Spleen (tissue), 11 donors: ENCODE measurements around the gene RHO. TPM values are rescaled to one million over a fixed set of nuclear protein-coding genes. Genes with fewer than 3 reads are reported as not detected.

Experiments
- DNase-seq: peaks from one replicate; pipeline ENCODE4 v3.0.0-alpha.2; 2020
- H3K27ac ChIP-seq, 8 donors: fragments of 200-600 bp; sonication (generic) in 7 of 8; 1 replicate in 4 of 8; 2 replicates in 4 of 8; pipeline versions ENCODE4 v1.5.0 to v1.8.0; 2016 to 2021; ENCODE audit warnings: inconsistent platforms in 4 of 8, mild to moderate bottlenecking in 4 of 8, moderate library complexity in 1 of 8
- H3K27me3 ChIP-seq, 7 donors: fragments of 200-600 bp; sonication (generic) in 6 of 7; replicated peaks in 1 of 7; 1 replicate in 4 of 7; 2 replicates in 3 of 7; pipeline versions ENCODE4 v1.5.0 to v1.8.0; 2016 to 2021; ENCODE audit warnings: inconsistent platforms in 3 of 7, mild to moderate bottlenecking in 1 of 7
- H3K36me3 ChIP-seq, 6 donors: fragments of 200-600 bp; sonication (generic) in 5 of 6; 1 replicate in 4 of 6; 2 replicates in 2 of 6; pipeline versions ENCODE4 v1.5.0 to v1.8.0; 2016 to 2021; ENCODE audit warnings: inconsistent platforms in 2 of 6
- H3K4me1 ChIP-seq, 6 donors: fragments of 200-600 bp; sonication (generic) in 5 of 6; 1 replicate in 3 of 6; 2 replicates in 3 of 6; pipeline versions ENCODE4 v1.5.0 to v1.8.0; 2016 to 2021; ENCODE audit warnings: inconsistent platforms in 3 of 6
- H3K4me3 ChIP-seq, 8 donors: fragments of 200-600 bp; sonication (generic) in 7 of 8; 1 replicate in 4 of 8; 2 replicates in 4 of 8; pipeline versions ENCODE4 v1.5.0 to v1.8.0; 2016 to 2021; ENCODE audit warnings: inconsistent platforms in 4 of 8, mild to moderate bottlenecking in 4 of 8, moderate library complexity in 2 of 8
- H3K9me3 ChIP-seq, 8 donors: fragments of 200-600 bp; sonication (generic) in 7 of 8; 1 replicate in 4 of 8; 2 replicates in 4 of 8; pipeline versions ENCODE4 v1.5.0 to v1.8.0; 2016 to 2021; ENCODE audit warnings: inconsistent platforms in 4 of 8
- CTCF ChIP-seq, 11 experiments: fragments of 200-600 bp in 7 of 11; fragments of 450-650 bp in 4 of 11; sonication (generic) in 4 of 11; IDR thresholded peaks in 8 of 11; conservative IDR thresholded peaks in 3 of 11; 1 replicate in 7 of 11; 2 replicates in 4 of 11; pipeline versions ENCODE4 v1.4.0 to v1.8.0; 2016 to 2021; ENCODE audit warnings: antibody characterized with exemption in 11 of 11, inconsistent platforms in 4 of 11, mild to moderate bottlenecking in 1 of 11
- POLR2A ChIP-seq, 3 donors: fragments of 450-650 bp; IDR thresholded peaks; one replicate each; pipeline ENCODE4 v1.5.1; 2017; ENCODE audit warnings: antibody characterized with exemption in 3 of 3, mild to moderate bottlenecking in 1 of 3
- POLR2AphosphoS5 ChIP-seq, 3 donors: sonication (generic); formaldehyde crosslinking; IDR thresholded peaks; one replicate each; pipeline ENCODE4 v1.5.1; 2017; ENCODE audit warnings: antibody characterized with exemption in 3 of 3
- WGBS, 5 donors: extraction: QIAGEN DNeasy Blood & Tissue Kit in 3 of 5; methylation state at CpG; one replicate each; pipeline versions ENCODE4 v1.1.5 to v1.1.7; 2013 to 2018; 5-methylcytosine and 5-hydroxymethylcytosine counted together
- intact Hi-C: fragments of 100-400 bp; cut with DNase I; formaldehyde crosslinking; loops from one replicate; pipeline ENCODE4 v1.15.0; 2023; ENCODE audit warnings: low total_unique reads
- polyA plus RNA-seq, 3 donors: library from polyadenylated mRNA; stranded (reverse); fragments of 200-250 nt; gene quantifications; one replicate each; pipeline ENCODE4 v1.2.1, GENCODE V29; 2013
- total RNA-seq, 7 donors: library from RNA; depleted of rRNA in 3 of 7; stranded (reverse); fragments of >200 nt in 3 of 7; fragmentation: NEBNext Ultra II Directional in 4 of 7; extraction: Animal tissue kit (Norgen Biotek cat#: 25700) in 4 of 7; gene quantifications; one replicate each; pipeline versions ENCODE4 v1.1.0 to v1.2.1, GENCODE V29; 2016 to 2021
- donor health status: healthy with polysubstance abuse.
- donor health status: DM: no; HTN: no; CAD: no; lungs with moderate emphysema.
- donor health status: DM: no; HTN: no; CAD: no.
- donor health status: Bipolar disorder and iron deficiency.
- donor health status: healthy.
- donor health status: DM: no; HTN: no; CAD: no.
- donor health status: DM: yes; HTN: yes; CAD: no.

The RHO gene
- total and polyA plus RNA-seq, 10 donors, result not detected

GRCh38 chr3:129501630-129502029, 26.8 kb upstream of the RHO start:
- intact Hi-C loops, result no loop called here
- DNase-seq, result no peak
- Histone ChIP-seq H3K27me3 (no peaks in the 10 kb centered on the region), H3K36me3 (peaks cover 0 to 77% (median 6%) of the 10 kb centered on the region in 6 donors), H3K27ac (no peak overlapping the region), H3K9me3 (no peaks in the 10 kb centered on the region), H3K4me1 (peaks cover 0 to 29% (median 20%) of the 10 kb centered on the region in 6 donors), H3K4me3 (no peak overlapping the region)
- TF ChIP-seq POLR2AphosphoS5 (IDR thresholded peaks at IDR 0.05), result no peak
- WGBS, 5 donors, result 88 to 93% (median 92%) methylated on average over 5 of the region's 5 CpGs

- no peak overlapping the region for H3K27ac ChIP-seq
- H3K9me3 ChIP-seq, result no peaks in the 10 kb centered on the region
- intact Hi-C loops, result no loop called here
- DNase-seq, result peak; percentile 58
- H3K4me1 ChIP-seq, result peaks cover 0 to 37% (median 24%) of the 10 kb centered on the region in 6 donors
- peaks cover 0 to 77% (median 9%) of the 10 kb centered on the region in 6 donors for H3K36me3 ChIP-seq
- H3K27me3 ChIP-seq, result no peaks in the 10 kb centered on the region
- WGBS, 5 donors, result 96 to 98% (median 97%) methylated on average over 16 to 18 of the region's 18 CpGs
- no peak overlapping the region for H3K4me3 ChIP-seq
- TF ChIP-seq CTCF (IDR thresholded peaks at IDR 0.05 in 8 of 11, conservative IDR thresholded peaks at IDR 0.05 in 3 of 11) (no peak), POLR2AphosphoS5 (IDR thresholded peaks at IDR 0.05) (no peak), POLR2A (IDR thresholded peaks at IDR 0.05) (no peak)
Observed at GRCh38 chr3:129502641-129503408, 25.6 kb upstream of the RHO start.

- DNase-seq, result no peak
- Histone ChIP-seq H3K4me3 (no peak overlapping the region), H3K9me3 (no peaks in the 10 kb centered on the region), H3K27me3 (no peaks in the 10 kb centered on the region), H3K4me1 (peaks cover 0 to 37% (median 24%) of the 10 kb centered on the region in 6 donors), H3K36me3 (peaks cover 0 to 81% (median 9%) of the 10 kb centered on the region in 6 donors), H3K27ac (no peak overlapping the region)
- TF ChIP-seq POLR2AphosphoS5 (IDR thresholded peaks at IDR 0.05), result no peak
- no peak for TF ChIP-seq CTCF (IDR thresholded peaks at IDR 0.05 in 8 of 11, conservative IDR thresholded peaks at IDR 0.05 in 3 of 11)
- no peak for TF ChIP-seq POLR2A (IDR thresholded peaks at IDR 0.05)
- 89 to 94% (median 93%) methylated on average over 13 of the region's 13 CpGs for WGBS, 5 donors
- intact Hi-C loops, result no loop called here
Observed at GRCh38 chr3:129503471-129504291, 24.8 kb upstream of the RHO start.

- Histone ChIP-seq H3K9me3 (no peaks in the 10 kb centered on the region), H3K27me3 (no peaks in the 10 kb centered on the region), H3K27ac (peak overlapping the region in 1 of 8 donors; percentile 29), H3K4me1 (peaks cover 0 to 37% (median 24%) of the 10 kb centered on the region in 6 donors), H3K36me3 (peaks cover 0 to 87% (median 9%) of the 10 kb centered on the region in 6 donors), H3K4me3 (no peak overlapping the region)
- 68 to 83% (median 75%) methylated on average over 5 of the region's 5 CpGs for WGBS, 5 donors
- no peak for DNase-seq
- intact Hi-C loops, result no loop called here
- TF ChIP-seq POLR2A (IDR thresholded peaks at IDR 0.05) (no peak), POLR2AphosphoS5 (IDR thresholded peaks at IDR 0.05) (no peak), CTCF (IDR thresholded peaks at IDR 0.05 in 8 of 11, conservative IDR thresholded peaks at IDR 0.05 in 3 of 11) (no peak)
Observed at GRCh38 chr3:129504471-129505100, 23.9 kb upstream of the RHO start.
